ENCODE results near the gene IL10RB. TPM values are rescaled to one million over a fixed set of nuclear protein-coding genes. Genes with fewer than 3 reads are reported as not detected.

The IL10RB gene
- total RNA-seq, 1 experiment from 2014 or later = 28.2 TPM

DNA sequence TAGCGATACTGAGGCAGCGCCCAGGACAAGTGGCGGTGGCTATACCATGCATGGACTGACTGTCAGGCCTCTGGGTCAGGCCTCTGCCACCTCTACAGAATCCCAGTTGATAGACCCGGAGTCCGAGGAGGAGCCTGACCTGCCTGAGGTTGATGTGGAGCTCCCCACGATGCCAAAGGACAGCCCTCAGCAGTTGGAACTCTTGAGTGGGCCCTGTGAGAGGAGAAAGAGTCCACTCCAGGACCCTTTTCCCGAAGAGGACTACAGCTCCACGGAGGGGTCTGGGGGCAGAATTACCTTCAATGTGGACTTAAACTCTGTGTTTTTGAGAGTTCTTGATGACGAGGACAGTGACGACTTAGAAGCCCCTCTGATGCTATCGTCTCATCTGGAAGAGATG, 3.2 kb upstream of the IL10RB start:
- no peak for DNase-seq (ENCODE audit: extremely low read depth, low read depth)

DNA sequence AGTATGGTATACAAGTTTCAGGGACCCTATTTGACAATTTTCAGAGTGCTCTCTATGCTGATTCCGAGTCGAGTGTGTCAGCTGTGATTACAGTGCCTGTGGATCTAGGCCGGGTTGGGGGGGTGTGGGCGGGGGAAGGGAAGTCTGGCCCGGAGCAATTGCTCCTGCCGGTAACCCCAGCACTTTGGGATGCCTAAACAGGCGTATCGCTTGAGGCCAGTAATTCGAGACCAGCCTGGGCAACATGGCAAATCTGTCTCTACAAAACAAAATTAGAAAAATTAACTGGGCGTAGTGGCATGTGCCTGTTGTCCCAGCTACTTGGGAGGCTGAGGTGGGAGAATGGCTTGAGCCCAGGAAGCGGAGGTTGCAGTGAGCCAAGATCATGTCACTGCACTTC, 1.6 kb upstream of the IL10RB start:
- no peak for DNase-seq (ENCODE audit: extremely low read depth, low read depth)

DNA sequence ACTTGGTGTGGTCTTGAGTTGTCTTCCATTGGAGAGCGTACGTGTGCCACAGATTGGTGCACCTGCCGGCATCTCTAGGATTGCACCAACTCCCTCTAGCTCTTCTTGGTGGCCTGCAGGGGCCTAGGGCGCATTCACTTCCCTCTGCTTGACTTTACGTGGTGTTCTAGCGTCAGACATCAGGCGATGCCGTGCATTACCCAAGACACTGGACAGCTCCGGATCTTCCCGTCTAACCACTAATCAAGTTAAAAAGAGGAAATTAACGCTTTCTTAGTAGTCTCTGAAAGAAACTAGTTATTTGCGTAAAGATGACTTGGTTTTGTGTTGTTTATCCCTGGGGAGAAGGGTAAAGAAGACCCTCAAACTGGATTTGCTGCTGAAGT, 510 bp upstream of the IL10RB start:
- DNase-seq (ENCODE audit: extremely low read depth, low read depth) = no peak

DNA sequence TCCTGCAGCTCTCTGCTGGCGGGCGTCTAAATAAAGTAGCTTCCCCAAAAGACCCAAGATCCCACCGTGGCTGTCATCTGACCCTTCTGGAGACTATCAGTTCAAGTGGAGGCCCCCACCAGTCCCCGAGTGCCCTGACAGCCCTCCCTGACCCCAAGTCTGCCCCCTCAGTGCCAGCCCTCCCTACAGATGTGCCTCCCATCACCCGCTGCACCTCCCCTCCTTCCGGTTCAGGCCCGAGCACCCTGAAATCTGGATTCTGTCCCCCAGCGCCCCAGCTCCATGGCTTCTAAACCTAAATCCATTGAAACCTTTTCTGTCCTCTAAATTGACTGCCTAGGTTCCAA, 595 bp downstream of the IL10RB start:
- DNase-seq (ENCODE audit: extremely low read depth, low read depth) = no peak

DNA sequence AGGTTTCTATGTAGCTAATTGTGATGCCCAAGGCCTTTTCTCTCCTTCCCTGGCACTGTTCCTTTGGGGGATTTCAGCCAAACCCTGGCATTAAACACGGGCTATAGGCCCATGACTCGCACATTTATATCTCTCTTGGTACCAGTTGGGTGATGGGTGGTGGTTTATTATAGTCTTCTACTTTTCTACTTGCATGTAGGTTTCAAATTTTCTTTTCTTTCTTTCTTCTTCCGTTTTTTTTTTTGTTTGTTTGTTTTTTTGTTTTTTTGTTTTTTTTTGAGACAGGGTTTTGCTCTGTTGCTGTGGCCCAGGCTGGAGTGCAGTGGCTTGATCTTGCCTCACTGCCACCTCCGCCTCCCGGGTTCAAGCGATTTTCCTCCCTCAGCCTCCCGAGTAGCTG, 1.1 kb downstream of the IL10RB start:
- DNase-seq (ENCODE audit: extremely low read depth, low read depth) = no peak

DNA sequence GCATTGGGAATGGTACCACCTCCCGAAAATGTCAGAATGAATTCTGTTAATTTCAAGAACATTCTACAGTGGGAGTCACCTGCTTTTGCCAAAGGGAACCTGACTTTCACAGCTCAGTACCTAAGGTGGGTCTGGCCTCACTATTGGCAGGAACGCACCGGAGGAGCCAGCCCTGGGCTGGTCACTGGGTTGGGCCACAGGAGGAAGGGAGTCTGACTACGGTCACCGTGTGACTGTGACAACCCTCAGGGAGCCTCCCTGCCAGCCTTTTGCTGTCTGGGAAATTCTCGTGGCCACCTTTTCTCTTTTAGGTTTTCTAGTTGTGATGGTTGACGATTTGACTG, 2.2 kb downstream of the IL10RB start:
- DNase-seq (ENCODE audit: extremely low read depth, low read depth) = no peak

DNA sequence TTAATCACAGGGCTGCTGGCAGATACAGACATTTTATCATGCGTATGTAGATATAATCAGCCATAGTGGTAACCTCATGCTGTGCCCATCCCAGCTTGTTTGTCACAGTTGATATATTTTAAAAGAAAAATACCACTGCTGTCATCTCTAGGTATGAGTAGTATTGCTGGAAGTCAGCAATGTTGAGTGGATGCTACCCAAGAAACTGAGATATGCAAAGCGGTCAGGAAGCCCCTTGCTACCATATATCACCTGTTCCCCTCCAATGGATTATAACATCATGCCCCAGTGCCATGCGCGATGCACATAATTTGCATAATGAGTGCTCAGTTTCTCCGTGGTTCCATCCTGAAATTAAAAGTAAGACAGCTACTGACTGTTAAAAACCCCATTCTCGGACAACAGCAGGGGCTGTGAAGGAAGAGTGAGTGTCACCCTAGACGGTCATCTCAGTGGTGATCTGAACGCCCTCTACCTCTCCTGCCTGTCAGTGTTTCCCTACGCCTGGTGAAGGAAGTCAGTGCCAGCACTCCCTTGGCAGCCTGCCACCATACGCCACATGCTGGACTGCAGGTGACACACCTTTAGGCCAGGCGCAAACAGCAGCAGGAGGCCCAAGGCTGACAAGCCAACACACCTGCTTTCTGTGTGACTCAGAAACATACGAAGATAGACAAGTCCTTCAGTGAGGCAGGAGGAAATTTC, 2.7 kb downstream of the IL10RB start:
- no peak for DNase-seq (ENCODE audit: extremely low read depth, low read depth)

DNA sequence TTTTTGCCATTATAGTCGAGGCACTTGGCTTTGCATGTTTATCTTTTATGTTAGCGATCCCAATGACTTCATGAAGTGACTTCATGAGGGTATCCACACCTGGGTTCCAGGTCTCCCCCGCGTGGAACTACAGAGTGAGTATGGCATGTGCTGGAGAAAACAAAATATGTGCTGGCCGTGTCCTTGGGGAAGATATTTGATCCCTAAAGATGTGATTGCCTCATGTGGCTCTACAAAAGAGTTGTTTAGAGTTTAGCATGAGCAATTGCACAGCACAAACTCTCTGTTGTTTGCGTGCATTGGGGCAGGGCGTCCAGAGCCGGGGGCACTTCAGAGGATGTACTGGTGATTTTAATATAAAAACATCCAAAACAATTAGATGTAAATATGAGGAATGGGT, 4.8 kb downstream of the IL10RB start:
- no peak for DNase-seq (ENCODE audit: extremely low read depth, low read depth)

DNA sequence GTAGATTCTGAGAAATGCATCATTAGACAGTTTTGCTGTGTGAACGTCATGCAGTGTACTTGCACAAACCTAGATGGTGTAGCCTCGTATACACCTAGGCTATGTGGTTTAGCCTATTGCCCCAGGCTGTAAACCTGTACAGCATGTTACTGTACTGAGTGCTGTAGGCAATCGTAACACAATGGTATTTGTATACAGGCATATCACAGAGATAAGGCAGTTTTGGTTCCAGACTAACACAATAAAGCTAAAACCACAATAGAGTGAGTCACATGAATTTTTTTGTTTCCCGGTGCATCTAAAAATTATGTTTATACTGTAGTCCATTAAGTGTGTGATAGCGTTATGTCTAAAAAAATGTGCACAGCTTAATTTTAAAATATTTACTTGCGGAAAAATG, 6.9 kb downstream of the IL10RB start:
- DNase-seq (ENCODE audit: extremely low read depth, low read depth) = no peak

DNA sequence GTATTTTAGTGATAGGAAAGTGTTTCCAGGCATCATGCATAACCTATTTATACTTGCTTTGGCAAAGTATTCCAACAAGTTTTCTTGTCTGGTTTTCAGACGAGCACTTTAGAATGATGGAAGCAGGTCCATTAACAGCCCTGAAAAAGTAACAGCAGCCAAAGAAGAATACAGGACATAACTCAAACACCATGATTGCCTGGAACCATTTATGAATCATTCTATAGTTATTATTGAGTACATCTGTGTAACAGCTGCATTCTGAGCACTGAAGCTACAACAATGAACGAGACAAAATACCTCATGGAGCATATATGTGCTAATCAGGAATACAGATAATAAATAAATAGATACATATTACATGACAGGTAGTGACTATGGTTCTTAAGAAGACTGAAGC, 12.6 kb downstream of the IL10RB start:
- no peak for DNase-seq (ENCODE audit: extremely low read depth, low read depth)

DNA sequence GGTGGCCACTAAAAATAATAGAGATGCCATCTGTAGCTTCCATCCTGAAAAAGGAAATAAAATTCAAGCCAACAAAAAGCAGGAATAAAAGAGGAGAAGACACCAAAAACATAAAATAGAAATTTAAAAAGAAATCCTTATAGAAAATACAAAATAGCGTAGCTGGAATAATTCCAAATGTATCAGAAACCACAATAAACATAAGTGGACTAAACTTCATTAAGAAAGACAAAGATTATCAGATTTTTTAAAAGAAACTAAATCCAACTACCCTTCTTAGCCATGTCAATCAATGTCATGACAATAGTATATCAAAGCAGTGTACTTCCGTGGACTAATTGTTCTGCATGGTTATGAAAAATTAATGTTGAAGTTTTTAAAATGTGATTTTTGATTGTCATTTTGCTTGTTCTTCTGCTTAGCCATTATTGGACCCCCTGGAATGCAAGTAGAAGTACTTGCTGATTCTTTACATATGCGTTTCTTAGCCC, 13.2 kb downstream of the IL10RB start:
- DNase-seq (ENCODE audit: extremely low read depth, low read depth) = no peak

DNA sequence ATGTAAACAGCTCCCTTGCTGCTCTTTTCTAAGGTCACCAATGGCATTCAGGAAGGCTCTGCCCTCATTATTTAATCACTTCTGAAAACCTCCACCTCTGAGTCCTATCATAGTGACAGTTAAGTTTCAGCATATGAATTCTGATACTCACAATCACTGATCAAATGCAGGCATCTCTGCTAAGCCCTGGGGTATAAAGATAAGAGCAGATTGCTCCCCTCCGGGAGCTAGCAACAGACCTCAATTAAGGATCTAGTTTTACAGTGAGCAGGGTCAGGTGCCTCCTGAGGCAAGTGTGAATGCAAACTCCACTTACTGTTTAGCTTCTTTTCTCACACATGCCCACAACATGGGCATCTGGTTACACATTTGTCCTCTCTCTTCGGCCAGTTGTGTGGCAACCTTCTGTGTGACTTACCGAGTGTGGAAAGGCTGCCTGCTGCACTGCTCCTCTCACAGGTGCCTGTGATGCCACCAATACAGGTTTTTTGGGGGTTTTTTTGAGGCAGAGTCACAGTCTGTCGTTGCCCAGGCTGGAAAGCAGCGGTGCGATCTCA, 15.0 kb downstream of the IL10RB start:
- DNase-seq (ENCODE audit: extremely low read depth, low read depth) = no peak

DNA sequence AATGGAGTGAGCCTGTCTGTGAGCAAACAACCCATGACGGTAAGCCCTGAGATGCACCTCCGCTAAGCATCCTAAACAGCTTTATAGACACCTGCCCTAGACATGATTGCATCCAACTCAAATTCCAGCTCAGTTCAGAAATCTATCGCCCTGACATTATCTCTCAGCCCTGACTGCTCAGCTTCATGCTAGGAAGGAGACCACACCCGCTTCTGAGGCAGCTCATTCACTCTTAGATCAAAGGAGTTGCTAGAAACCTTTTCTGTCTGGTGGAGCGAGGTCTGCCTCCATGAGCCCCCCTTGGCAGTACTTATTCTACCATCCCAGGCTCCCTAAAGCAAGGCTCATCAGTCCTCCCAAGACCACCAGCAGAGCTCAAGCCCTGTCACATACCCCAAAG, 17.0 kb downstream of the IL10RB start:
- no peak for DNase-seq (ENCODE audit: extremely low read depth, low read depth)

DNA sequence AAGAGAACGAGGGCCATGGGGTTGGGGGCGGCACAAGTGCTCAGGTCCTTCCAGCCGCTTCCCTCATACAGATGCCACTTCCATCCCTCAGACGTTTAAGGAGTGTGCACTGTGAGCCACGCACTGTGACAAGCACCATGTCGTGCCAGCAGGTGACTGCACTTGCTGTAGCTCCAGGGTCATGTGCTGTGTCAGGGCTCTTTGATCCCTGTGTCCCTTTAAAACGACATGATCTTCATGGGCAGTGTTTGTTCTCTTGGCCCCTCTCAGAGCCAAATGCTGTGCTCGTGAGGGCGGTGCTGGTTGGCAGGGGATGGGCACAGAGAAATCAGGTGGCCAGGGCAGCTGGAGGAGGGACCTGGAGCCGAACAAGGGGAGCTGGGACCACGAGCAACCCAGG, 19.9 kb downstream of the IL10RB start:
- DNase-seq (ENCODE audit: extremely low read depth, low read depth) = no peak

DNA sequence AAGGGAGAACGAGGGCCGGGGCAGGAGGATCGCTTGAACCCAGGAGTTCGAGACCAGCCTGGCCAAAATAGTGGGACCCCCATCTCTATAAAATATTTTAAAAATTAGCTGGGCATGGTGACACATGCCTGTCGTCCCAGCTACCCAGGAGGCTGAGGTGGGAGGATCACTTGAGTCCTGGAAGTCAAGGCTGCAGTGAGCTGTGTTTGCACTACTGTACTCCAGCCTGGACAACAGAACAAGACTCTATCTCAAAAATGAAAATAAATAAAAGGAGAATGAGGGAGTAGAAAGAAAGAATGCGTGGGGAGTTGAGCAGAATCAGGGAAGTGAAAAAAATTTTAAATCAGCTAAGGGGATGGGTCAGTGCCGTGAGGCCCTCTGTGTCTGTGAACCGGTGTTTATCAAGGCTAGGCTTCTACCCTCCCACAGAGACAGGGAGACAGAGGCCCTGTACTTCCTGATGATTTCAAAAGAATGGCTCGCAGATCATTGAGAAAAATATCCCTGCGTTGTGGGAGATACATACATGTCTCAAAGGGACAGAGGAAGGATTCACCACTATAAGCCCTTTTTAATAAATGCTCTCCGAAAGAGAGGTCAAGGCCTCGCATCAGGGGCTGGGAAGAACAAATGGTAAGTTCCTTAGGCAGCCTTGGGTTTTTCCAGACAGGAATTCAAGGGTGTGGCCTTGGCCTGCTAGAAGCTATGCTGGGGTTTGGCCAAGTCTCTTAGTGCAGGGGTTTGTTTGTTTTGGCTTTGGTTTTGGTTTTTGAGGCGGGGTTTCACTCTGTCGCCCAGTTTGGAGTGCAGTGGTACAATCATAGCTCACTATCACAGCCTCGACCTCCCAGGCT, 20.7 kb downstream of the IL10RB start:
- DNase-seq (ENCODE audit: extremely low read depth, low read depth) = peak; percentile 14

DNA sequence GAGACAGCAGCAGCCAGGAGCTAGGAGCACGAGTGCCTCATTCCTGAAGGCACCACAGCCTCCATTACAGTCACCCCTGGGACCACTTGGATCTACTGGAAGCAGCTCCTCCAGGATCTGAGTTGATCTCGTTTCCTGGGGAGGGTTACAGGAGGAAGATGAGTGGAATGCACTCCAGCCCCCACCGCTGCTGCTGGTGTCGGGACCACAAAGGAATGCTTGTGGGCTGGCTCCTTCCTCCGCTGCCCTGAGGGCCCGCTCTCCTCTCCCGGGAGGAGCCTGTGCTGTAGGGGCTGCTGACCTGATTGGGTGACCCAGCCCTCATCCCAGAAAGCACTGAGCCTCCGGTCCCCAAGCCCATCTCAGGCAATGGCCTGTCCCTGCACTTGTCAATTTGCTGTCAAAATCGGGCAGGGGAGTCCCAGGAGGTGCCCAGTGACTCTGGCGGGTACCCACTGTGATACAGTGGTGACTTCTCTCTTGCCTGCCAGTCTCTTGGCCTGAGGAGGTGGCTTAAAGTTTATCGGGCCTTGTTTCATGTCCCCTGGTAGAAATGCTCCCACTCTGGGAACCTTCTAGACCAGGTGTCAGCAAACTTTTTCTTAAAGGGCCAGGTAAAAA, 23.1 kb downstream of the IL10RB start:
- DNase-seq (ENCODE audit: extremely low read depth, low read depth) = no peak

DNA sequence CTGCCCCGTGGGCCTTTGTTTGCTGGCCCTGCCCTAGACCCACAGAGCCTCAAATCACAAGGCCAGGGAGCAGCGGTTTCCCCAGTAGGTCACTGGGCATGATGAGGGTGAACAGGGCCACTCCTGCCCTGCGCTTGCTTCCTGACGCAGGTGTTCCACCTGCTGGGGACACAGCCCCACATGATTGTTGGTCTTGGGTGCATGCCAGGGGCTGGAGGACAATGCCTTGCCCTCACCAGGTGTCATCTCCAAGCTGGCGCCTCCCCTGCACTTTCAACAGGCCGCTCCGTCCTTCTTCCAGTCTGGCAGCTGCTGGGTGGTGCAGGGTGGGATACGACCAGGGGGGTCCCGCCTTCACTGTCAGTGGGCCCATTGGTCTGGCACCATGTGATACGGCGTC, 24.3 kb downstream of the IL10RB start:
- no peak for DNase-seq (ENCODE audit: extremely low read depth, low read depth)

DNA sequence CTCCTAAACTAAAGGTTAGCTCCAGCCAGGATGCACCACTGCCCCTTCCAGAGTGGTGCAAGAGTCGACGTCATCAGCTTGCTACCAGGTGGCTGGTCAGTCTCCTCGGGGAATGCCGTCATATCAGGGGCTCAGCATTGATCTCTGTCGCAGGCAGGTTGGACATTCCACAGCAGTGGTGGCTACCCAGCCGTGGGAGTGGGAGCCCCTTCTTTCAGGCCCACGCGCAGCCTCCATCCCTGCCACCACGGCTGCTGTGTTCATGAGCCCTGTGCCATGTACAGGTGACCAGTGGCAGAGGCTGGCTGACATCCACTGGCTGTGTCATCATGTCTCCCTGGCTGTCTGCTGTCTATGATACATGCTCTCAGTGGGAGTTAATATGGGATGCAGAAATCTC, 25.5 kb downstream of the IL10RB start:
- no peak for DNase-seq (ENCODE audit: extremely low read depth, low read depth)

DNA sequence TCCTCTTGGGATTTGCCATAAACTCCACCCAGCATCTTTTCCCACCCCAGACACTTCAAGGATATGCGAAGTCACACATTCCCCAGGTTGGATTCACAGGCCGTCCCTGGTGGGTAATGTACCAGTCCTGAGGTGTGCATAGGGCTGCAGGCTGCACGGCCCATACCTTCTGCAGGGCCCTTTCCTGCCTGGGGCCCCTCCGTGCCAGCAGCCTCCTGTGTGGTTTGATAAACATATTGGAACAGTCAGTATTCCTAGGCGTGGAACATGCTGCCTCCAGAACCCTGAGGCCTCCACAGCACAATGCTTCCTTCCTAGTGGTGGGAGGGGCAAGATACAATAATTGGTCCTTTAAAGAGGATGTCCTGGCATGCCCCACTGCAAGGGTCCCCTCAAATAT, 26.6 kb downstream of the IL10RB start:
- no peak for DNase-seq (ENCODE audit: extremely low read depth, low read depth)

DNA sequence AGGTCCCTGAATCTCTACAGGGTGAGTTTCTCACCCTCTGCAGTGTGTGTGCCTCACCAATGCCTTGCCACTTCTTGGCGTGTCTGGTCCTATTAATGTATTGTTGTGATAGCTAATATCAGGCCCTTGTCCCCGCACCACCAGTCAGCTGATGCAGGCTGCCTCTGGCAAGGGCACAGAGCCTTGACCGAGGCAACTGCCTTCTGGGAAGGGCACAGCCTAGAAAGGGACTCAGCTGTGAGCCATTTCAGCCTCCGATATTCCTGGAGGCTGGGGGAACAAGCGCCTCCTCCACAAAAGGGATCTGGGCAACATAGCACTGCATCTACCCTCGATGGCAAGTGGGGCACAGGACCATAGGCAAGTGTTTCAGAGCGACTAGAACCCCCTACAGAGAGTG, 27.0 kb downstream of the IL10RB start:
- DNase-seq (ENCODE audit: extremely low read depth, low read depth) = no peak

DNA sequence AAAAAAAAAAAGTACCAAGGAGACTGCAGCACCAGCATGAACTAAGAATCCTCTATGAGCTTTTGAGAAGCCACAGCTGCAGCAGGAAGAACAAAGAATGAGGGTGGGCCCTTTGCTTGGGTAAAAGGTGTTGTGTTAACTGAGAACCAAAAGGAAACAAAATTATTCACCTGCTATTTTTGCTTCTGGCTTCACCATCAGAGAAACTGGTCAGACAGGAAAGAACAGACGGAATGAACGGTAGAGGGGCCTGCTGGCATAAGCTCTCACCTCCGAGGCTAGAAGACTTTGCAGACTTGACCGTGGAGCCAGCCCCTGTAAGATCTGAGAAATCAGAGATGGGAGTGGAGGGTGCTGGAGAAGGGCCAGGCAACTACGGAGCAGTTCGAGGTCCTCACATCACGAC, 27.6 kb downstream of the IL10RB start:
- DNase-seq (ENCODE audit: extremely low read depth, low read depth) = no peak

DNA sequence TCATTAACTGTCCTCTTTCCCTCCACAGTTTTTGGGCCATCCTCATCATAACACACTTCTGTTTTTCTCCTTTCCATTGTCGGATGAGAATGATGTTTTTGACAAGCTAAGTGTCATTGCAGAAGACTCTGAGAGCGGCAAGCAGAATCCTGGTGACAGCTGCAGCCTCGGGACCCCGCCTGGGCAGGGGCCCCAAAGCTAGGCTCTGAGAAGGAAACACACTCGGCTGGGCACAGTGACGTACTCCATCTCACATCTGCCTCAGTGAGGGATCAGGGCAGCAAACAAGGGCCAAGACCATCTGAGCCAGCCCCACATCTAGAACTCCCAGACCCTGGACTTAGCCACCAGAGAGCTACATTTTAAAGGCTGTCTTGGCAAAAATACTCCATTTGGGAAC, 30.0 kb downstream of the IL10RB start:
- DNase-seq (ENCODE audit: extremely low read depth, low read depth) = no peak
